ENCODE measurements around the gene KLHL28.

DNA sequence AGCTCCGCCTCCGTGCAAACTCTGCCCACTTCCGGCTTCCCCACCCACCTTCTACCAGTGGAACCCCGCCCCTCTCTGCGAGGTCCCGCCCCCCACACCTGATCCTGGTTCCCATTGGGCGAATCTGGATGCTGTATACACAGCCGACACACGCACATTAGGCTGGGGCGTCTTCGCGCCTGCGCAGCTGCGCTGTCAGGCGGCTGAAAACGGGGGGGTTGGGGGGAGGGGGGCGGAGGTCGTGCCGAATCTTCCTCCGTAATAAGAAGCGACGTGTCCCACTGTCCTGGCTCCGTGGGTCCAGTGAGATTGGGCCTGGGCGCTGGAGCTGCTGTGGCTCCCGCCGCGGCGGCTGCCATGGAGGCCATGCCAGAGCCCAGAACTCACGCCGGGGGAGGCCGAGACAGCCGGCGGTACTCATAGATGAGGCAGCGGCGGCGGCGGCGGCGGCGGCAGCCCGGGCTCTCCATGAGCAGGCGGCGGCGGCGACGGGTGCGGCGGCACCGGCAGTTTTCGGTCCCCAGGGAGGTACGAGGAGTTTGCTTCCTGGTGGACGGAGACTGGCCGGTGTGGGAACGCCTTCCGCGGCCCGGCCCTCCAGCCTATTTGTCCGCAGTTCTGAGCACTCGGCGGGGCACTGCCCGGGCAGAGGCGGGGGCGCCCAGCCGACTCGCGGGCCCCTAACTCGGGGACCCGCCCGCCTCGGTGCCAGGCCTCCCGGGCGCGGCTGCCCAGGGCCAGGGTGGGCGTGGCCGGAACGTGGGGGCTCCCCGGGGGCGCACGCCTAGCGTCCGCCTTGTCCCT is 64.5 kb downstream of the KLHL28 start:
- TF ChIP-seq CTCF (conservative IDR thresholded peaks at IDR 0.05; ENCODE audit: low read length) (no peak), EZH2phosphoT487 (IDR thresholded peaks at IDR 0.05; ENCODE audit: borderline replicate concordance) (no peak)

Measured in Loucy (cell line).